Osteocyte (in vitro differentiated cells): ENCODE data around the gene GAB2. TPM values are rescaled to one million over a fixed set of nuclear protein-coding genes. Genes with fewer than 3 reads are reported as not detected.

Experiments used
- DNase-seq: peaks from one replicate; pipeline ENCODE4 v3.0.0; 2021; ENCODE audit warnings: mixed read lengths; ENCODE audit not compliant: unreplicated experiment; ENCODE audit errors: extremely low spot score
- H3K27ac Mint-ChIP-seq: one replicate; pipeline ENCODE4 v1.8.0; 2021; ENCODE audit warnings: mild to moderate bottlenecking, mixed read lengths; ENCODE audit not compliant: unreplicated experiment
- H3K27me3 Mint-ChIP-seq: one replicate; pipeline ENCODE4 v1.8.0; 2021; ENCODE audit warnings: mixed read lengths; ENCODE audit not compliant: unreplicated experiment
- H3K36me3 Mint-ChIP-seq: one replicate; pipeline ENCODE4 v1.8.0; 2021; ENCODE audit warnings: mixed read lengths; ENCODE audit not compliant: unreplicated experiment
- H3K4me1 Mint-ChIP-seq: one replicate; pipeline ENCODE4 v1.8.0; 2021; ENCODE audit warnings: mixed read lengths; ENCODE audit not compliant: unreplicated experiment
- H3K4me3 Mint-ChIP-seq: one replicate; pipeline ENCODE4 v1.8.0; 2021; ENCODE audit warnings: mild to moderate bottlenecking, moderate library complexity, mixed read lengths; ENCODE audit not compliant: unreplicated experiment
- H3K9me3 Mint-ChIP-seq: one replicate; pipeline ENCODE4 v1.8.0; 2021; ENCODE audit warnings: mixed read lengths; ENCODE audit not compliant: unreplicated experiment
- total RNA-seq: library from RNA; stranded (reverse); gene quantifications from 2 replicates; pipeline ENCODE4 v1.2.1, GENCODE V29; 2021
- TF ChIP-seq, protein P1 (sequence below): fragments of 200-600 bp; sonication (generic); IDR thresholded peaks from 2 replicates; pipeline ENCODE4 v1.5.0; 2021; ENCODE audit warnings: antibody characterized with exemption, mild to moderate bottlenecking, moderate library complexity

GAB2 gene
- total RNA-seq, 1 donor from 2014 or later, result 11.4 TPM

DNA sequence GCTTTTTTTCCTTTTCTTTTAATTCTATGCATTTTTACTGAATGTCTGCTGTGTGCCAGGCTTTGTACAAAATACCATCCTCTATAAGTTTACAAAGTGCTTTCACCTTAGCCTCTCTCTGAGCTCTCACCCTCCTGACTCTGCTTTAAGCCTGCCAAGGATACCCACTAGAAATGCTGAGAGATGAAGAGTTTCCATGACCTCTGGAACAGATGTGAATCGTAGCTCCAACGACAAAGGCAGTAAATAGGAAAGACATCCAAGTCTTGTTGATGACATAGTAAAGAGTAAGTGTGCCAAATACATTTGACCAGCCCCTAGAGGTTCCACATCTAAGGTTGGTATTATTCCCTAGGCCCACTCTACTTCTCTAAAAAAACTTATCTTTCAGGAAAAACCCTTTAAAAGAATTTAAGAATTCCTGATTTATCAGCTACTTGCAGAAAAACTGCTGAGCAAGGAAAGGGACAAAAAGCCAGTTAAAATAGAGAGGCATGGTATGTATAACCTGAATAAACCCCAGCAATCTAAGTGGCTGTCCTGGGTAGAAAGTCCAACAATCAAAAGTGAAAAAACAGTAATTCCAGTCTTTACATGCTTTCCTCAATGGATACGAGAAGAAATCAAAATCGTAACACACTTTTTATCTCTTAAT lies 45.4 kb downstream of the GAB2 start:
- no peaks in the 10 kb centered on the region for H3K9me3 Mint-ChIP-seq
- peaks cover 8% of the 10 kb centered on the region for H3K4me1 Mint-ChIP-seq
- TF ChIP-seq, protein P1, sequence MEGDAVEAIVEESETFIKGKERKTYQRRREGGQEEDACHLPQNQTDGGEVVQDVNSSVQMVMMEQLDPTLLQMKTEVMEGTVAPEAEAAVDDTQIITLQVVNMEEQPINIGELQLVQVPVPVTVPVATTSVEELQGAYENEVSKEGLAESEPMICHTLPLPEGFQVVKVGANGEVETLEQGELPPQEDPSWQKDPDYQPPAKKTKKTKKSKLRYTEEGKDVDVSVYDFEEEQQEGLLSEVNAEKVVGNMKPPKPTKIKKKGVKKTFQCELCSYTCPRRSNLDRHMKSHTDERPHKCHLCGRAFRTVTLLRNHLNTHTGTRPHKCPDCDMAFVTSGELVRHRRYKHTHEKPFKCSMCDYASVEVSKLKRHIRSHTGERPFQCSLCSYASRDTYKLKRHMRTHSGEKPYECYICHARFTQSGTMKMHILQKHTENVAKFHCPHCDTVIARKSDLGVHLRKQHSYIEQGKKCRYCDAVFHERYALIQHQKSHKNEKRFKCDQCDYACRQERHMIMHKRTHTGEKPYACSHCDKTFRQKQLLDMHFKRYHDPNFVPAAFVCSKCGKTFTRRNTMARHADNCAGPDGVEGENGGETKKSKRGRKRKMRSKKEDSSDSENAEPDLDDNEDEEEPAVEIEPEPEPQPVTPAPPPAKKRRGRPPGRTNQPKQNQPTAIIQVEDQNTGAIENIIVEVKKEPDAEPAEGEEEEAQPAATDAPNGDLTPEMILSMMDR, result no peak
- H3K4me3 Mint-ChIP-seq, result no peak overlapping the region
- H3K27ac Mint-ChIP-seq, result no peak overlapping the region
- no peaks in the 10 kb centered on the region for H3K36me3 Mint-ChIP-seq
- DNase-seq, result no peak
- no peaks in the 10 kb centered on the region for H3K27me3 Mint-ChIP-seq

DNA sequence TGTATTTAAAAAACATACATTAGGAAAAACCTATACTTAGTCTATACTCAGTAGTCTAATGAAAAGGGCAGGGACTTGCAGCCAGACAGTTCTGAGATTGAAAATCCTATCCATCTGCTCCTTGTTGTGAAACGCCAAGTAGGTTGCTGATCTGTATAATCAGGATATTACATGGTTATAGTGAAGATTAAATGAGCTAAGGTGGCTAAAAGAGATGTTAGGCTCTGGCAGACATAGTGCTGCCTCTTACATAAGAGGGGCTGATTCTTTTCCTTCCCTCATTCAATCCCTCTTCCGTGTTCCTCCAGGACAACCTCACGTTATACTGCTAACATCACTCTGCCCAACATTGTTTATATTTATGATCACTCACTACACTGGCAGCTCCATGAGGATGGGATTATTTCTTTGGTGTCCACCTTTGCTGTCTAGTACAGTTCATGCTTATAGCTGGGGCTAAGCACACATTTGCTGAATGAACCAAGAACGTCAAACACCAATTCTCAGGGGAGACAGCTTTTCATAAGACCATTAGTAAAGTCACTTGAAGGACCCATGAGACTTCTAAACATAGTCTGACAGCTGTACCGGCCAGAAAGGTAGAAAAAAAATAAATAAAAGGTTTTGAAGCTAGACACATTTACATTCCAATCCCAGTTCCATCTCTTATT lies 46.3 kb downstream of the GAB2 start:
- Mint-ChIP-seq H3K4me1 (peaks cover 8% of the 10 kb centered on the region), H3K27ac (no peak overlapping the region), H3K27me3 (no peaks in the 10 kb centered on the region), H3K9me3 (no peaks in the 10 kb centered on the region), H3K4me3 (no peak overlapping the region), H3K36me3 (no peaks in the 10 kb centered on the region)
- TF ChIP-seq, protein P1, result no peak
- no peak for DNase-seq

DNA sequence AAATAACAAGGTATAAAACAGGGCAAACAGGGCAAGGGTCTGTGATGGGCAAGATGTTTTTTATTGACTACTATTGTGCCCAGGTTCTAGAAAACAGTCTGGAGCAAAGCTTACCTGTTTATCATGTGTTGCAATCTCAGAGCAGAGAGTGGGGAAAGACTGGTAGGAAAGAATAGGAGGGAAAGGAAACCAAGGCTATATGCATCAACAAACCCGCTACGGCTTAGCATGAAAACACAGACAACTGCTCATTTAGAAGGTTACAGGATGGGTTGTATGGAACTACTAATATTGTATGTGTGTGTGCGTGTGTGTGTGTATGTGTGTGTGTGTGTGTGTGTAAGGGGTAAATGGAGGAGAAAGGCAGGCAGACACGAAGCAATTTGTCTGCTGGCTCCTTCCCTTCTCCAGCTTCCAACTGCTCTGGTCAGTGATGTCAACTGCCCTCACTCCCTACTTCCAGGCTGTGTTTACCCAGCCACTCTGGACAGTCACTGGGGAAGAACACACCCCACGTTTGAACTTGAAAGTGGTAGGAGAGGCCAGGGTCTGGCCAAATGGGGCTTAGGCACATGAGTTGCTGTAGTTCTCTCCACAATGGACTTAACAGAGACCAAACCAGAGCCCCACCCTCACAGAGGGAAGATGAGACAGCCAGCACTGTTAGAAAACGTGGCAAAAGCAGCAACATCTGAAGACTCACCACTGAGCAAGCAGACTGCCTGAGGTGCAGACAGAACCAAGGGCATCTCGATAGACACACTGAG lies 47.0 kb downstream of the GAB2 start:
- DNase-seq, result no peak
- H3K36me3 Mint-ChIP-seq, result no peaks in the 10 kb centered on the region
- H3K4me1 Mint-ChIP-seq, result peaks cover 12% of the 10 kb centered on the region
- H3K27me3 Mint-ChIP-seq, result no peaks in the 10 kb centered on the region
- no peaks in the 10 kb centered on the region for H3K9me3 Mint-ChIP-seq
- TF ChIP-seq, protein P1, result no peak
- no peak overlapping the region for H3K27ac Mint-ChIP-seq
- H3K4me3 Mint-ChIP-seq, result no peak overlapping the region

DNA sequence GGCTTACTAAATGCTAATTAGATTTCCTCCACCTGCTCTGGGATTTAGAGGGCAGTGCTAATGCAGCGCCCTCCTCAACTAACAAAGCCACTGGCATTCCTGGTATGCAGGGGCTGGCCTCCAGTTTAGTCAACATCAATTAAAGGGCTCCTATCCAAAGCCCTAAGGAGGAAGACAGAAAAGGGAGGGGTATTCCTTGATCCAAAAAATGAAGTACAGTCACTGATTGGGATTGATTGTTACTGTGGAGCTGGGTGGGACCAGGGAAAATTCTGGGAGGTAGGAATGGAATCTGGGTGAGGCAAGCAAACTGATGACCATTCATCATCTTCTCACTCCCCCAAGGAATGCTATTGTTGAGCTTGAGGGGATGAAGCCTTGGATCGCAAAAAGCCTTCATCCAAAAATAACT lies 52.2 kb downstream of the GAB2 start:
- H3K9me3 Mint-ChIP-seq, result no peaks in the 10 kb centered on the region
- TF ChIP-seq, protein P1, result no peak
- peaks cover 2% of the 10 kb centered on the region for H3K36me3 Mint-ChIP-seq
- H3K4me3 Mint-ChIP-seq, result no peak overlapping the region
- no peaks in the 10 kb centered on the region for H3K27me3 Mint-ChIP-seq
- no peak for DNase-seq
- no peak overlapping the region for H3K27ac Mint-ChIP-seq
- H3K4me1 Mint-ChIP-seq, result peaks cover 11% of the 10 kb centered on the region
